ENCODE results near the gene OSBPL3. TPM values are rescaled to one million over a fixed set of nuclear protein-coding genes. Genes with fewer than 3 reads are reported as not detected.

The OSBPL3 gene
- polyA plus RNA-seq, 1 donor (not counting 4 experiments of a cell fraction or from before 2014, with no cell fraction given), result 34.0 TPM

- Histone ChIP-seq H2AFZ (ENCODE audit: control insufficient read depth, low read length) (no peak overlapping the region), H3K9ac (ENCODE audit: control insufficient read depth, extremely low read depth, insufficient read depth, low read length) (no peak overlapping the region), H4K20me1 (ENCODE audit: control insufficient read depth, extremely low read depth, insufficient read depth, low read length) (no peaks in the 10 kb centered on the region), H3K4me2 (ENCODE audit: control insufficient read depth, extremely low read depth, insufficient read depth, low read depth, low read length) (no peak overlapping the region), H3K9me1 (ENCODE audit: control insufficient read depth, extremely low read depth, insufficient read depth, low read length) (peaks cover 3% of the 10 kb centered on the region), H3K79me2 (ENCODE audit: control insufficient read depth, insufficient read depth, low read length) (no peaks in the 10 kb centered on the region), H3K9me3 (ENCODE audit: control insufficient read depth, low read depth, low read length) (no peaks in the 10 kb centered on the region), H3K36me3 (ENCODE audit: control insufficient read depth in 2 of 2, extremely low read depth in 1 of 2, insufficient read depth in 2 of 2, low read length in 2 of 2) (peaks cover 4 to 5% of the 10 kb centered on the region in 2 experiments), H3K4me3 (ENCODE audit: control insufficient read depth in 2 of 3, extremely low read depth in 1 of 3, insufficient read depth in 2 of 3, low read depth in 1 of 3, low read length in 3 of 3) (no peak overlapping the region), H3K27me3 (ENCODE audit: control insufficient read depth, extremely low read depth, insufficient read depth, low read length) (no peaks in the 10 kb centered on the region), H3K27ac (ENCODE audit: control insufficient read depth, insufficient read depth, low read length) (no peak overlapping the region), H3K4me1 (ENCODE audit: control insufficient read depth, extremely low read depth, insufficient read depth, low read length) (peaks cover 7% of the 10 kb centered on the region)
- dilution Hi-C loops (cut with MboI; ENCODE audit: extremely low pct_ligation_motif_present, low sequenced_read_pairs), result no loop called here
- TF ChIP-seq, protein P1, sequence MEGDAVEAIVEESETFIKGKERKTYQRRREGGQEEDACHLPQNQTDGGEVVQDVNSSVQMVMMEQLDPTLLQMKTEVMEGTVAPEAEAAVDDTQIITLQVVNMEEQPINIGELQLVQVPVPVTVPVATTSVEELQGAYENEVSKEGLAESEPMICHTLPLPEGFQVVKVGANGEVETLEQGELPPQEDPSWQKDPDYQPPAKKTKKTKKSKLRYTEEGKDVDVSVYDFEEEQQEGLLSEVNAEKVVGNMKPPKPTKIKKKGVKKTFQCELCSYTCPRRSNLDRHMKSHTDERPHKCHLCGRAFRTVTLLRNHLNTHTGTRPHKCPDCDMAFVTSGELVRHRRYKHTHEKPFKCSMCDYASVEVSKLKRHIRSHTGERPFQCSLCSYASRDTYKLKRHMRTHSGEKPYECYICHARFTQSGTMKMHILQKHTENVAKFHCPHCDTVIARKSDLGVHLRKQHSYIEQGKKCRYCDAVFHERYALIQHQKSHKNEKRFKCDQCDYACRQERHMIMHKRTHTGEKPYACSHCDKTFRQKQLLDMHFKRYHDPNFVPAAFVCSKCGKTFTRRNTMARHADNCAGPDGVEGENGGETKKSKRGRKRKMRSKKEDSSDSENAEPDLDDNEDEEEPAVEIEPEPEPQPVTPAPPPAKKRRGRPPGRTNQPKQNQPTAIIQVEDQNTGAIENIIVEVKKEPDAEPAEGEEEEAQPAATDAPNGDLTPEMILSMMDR (optimal IDR thresholded peaks at IDR 0.05 in 1 of 3, IDR thresholded peaks at IDR 0.05 in 1 of 3, conservative IDR thresholded peaks at IDR 0.05 in 1 of 3; ENCODE audit: extremely low read depth in 1 of 3, insufficient read depth in 2 of 3, low read length in 3 of 3), result no peak
- no peak for FAIRE-seq
- DNase-seq (ENCODE audit: low read depth, low spot score), result no peak
Measured at GRCh38 chr7:24778543-24779282, 201.3 kb downstream of the OSBPL3 start.

DNA sequence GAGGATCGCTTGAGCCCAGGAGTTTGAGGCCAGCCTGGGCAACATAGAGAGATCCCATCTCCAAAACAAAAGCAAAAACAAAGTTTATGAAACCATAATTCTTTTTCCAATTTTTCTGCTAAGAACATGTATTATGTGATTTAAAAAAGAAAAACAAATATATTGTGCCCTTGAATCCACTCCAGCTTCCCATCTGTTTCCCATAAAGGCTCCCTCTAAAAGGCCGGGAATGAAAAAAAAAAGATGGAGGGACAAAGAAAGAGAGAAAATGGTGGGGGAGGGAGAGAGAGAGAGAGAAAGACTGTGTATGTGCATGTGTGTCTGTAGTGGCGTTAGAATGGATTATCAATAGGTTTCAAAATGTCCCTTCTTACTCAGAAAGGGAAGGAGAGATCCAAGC lies 202.2 kb downstream of the OSBPL3 start:
- no peak overlapping the region for H3K27ac ChIP-seq (ENCODE audit: control insufficient read depth, insufficient read depth, low read length)
- DNase-seq (ENCODE audit: low read depth, low spot score) (no peak), FAIRE-seq (no peak)
- peaks cover 10% of the 10 kb centered on the region for H3K4me1 ChIP-seq (ENCODE audit: control insufficient read depth, extremely low read depth, insufficient read depth, low read length)
- H3K36me3 ChIP-seq (ENCODE audit: control insufficient read depth in 2 of 2, extremely low read depth in 1 of 2, insufficient read depth in 2 of 2, low read length in 2 of 2), result peaks cover 0 to 3% of the 10 kb centered on the region in 2 experiments
- no peaks in the 10 kb centered on the region for H3K79me2 ChIP-seq (ENCODE audit: control insufficient read depth, insufficient read depth, low read length)
- dilution Hi-C loops (cut with MboI; ENCODE audit: extremely low pct_ligation_motif_present, low sequenced_read_pairs), result no loop called here
- H3K9me1 ChIP-seq (ENCODE audit: control insufficient read depth, extremely low read depth, insufficient read depth, low read length), result peaks cover 3% of the 10 kb centered on the region
- H3K27me3 ChIP-seq (ENCODE audit: control insufficient read depth, extremely low read depth, insufficient read depth, low read length), result no peaks in the 10 kb centered on the region
- H3K4me3 ChIP-seq (ENCODE audit: control insufficient read depth in 2 of 3, extremely low read depth in 1 of 3, insufficient read depth in 2 of 3, low read depth in 1 of 3, low read length in 3 of 3), result no peak overlapping the region
- no peak overlapping the region for H2AFZ ChIP-seq (ENCODE audit: control insufficient read depth, low read length)
- TF ChIP-seq, protein P1 (optimal IDR thresholded peaks at IDR 0.05 in 1 of 3, IDR thresholded peaks at IDR 0.05 in 1 of 3, conservative IDR thresholded peaks at IDR 0.05 in 1 of 3; ENCODE audit: extremely low read depth in 1 of 3, insufficient read depth in 2 of 3, low read length in 3 of 3), result no peak
- no peak for TF ChIP-seq EZH2 (IDR thresholded peaks at IDR 0.05; ENCODE audit: low read length)
- H3K9me3 ChIP-seq (ENCODE audit: control insufficient read depth, low read depth, low read length), result no peaks in the 10 kb centered on the region
- H4K20me1 ChIP-seq (ENCODE audit: control insufficient read depth, extremely low read depth, insufficient read depth, low read length), result no peaks in the 10 kb centered on the region
- no peak overlapping the region for H3K9ac ChIP-seq (ENCODE audit: control insufficient read depth, extremely low read depth, insufficient read depth, low read length)
- H3K4me2 ChIP-seq (ENCODE audit: control insufficient read depth, extremely low read depth, insufficient read depth, low read depth, low read length), result no peak overlapping the region
